Activated gamma-delta T cell treated with anti-CD3 and anti-CD28 coated beads, Interleukin-2, amount 50 U/mL, for 16 hours (primary cell): Measurements from ENCODE around the gene CAPNS2.

ENCODE experiments used
- DNase-seq: peaks from one replicate; pipeline ENCODE4 v3.0.0-alpha.2; 2020; ENCODE audit warnings: low read depth

CAPNS2 gene

DNA sequence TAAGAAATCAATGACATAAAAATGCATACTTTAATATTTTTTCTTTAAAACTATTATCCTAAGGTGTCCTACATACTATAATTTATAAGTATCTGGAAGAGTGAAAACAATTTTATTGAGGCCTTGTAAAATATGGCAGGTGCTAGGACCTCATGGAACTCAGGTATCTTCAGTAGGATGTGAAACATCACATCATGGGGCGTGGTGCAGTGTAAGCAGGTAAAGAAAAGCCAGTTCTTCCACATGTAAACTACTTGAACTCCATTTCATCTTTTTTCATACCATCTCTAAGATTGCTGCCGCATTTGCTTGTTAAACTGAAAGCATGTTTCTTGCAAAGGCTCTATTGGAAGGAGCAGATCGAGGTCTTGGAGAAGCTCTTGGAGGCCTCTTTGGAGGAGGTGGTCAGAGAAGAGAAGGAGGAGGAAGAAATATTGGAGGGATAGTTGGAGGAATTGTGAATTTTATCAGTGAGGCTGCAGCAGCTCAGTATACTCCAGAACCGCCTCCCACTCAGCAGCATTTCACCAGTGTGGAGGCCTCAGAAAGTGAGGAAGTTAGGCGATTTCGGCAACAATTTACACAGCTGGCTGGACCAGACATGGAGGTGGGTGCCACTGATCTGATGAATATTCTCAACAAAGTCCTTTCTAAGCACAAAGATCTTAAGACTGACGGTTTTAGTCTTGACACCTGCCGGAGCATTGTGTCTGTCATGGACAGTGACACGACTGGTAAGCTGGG lies at the start of gene CAPNS2:
Gene CAPNS2, plus strand, starts transcription at position 253 of the 744 bp plus-strand sequence. Its CDS starts 73 bp downstream, at position 326.
- no peak for DNase-seq

- no peak for DNase-seq
Measured at GRCh38 chr16:55521792-55522191, 44.7 kb upstream of the CAPNS2 start.

GRCh38 chr16:55526441-55526840 lies 40.0 kb upstream of the CAPNS2 start:
- no peak for DNase-seq

DNA sequence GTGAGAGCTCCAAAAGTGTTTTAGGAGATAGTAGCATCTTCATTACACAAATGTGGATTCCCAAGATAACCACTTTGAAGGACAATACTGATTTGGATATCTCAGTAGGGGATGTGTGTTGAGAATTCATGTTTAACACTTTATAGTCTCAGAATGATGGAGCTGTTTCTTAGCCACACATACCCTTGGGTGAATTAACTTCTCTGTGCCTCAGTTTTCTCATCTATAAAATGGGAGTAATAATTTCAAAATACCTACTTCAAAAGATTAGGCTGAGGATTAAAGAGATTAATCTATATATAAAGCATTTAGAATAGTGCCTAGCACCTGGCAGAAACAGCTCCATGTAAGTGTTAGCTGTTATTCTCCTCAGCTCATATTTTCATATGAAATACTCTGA lies 38.6 kb upstream of the CAPNS2 start:
- no peak for DNase-seq

GRCh38 chr16:55529018-55529417 lies 37.5 kb upstream of the CAPNS2 start:
- DNase-seq, result no peak

- no peak for DNase-seq
Measured at GRCh38 chr16:55530316-55530856, 36.1 kb upstream of the CAPNS2 start.

DNA sequence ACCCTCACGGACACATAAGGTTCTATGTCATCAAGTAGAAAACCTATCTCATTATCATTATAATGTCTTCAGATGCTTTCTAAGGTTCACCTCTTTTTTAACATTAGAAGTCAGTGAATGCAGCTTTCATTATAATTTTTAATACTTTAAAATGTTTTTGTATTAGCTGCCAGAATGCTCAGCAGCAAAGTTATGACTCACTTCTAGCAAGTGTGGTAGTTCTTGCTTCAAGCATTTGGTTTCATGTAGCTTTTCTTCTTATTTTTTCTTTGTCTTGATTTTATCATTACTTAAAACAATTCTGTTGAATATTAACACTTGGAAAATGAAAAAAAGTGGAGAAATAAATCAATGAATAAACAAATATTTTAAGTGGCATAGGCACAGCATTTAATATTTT lies 34.3 kb upstream of the CAPNS2 start:
- DNase-seq, result no peak

DNA sequence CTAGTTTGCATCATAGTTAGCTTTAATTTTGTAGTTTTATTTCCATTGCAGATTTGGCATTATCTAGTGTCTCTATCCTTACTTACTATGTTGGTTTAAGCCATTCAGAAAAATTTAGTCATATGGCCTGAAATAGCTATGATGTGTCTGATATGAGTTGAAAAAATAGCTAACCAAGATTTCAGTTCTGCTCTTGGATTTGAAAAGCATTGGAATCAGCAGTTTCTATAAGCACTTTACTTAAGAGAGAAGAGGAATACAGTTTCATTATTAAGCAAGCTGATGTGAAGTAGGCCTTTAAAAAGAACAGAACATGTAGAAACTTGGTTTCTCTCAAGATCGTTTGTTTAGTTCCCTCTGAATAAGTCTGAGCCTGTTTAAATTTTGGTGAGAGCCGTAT lies 31.7 kb upstream of the CAPNS2 start:
- DNase-seq, result no peak

GRCh38 chr16:55539049-55539448 lies 27.4 kb upstream of the CAPNS2 start:
- no peak for DNase-seq

DNA sequence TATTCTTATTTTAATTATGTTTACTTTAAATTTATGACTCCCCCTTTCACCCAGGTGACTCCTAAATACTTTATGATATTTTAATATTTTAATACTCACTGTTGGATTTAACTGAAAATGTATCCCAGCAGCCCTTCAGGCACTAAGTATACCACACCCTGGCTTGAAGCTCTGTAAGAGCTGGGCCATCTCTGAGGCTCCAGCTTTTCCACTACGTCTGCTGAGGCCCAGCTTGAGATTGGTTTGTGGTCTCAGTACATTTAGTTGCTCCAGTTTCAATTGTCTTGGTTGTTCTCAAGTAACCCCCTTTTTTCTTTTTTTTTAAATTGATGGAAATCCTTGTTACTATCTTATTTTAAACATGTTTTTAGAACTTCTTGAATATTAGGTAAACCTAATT lies 27.0 kb upstream of the CAPNS2 start:
- no peak for DNase-seq

DNA sequence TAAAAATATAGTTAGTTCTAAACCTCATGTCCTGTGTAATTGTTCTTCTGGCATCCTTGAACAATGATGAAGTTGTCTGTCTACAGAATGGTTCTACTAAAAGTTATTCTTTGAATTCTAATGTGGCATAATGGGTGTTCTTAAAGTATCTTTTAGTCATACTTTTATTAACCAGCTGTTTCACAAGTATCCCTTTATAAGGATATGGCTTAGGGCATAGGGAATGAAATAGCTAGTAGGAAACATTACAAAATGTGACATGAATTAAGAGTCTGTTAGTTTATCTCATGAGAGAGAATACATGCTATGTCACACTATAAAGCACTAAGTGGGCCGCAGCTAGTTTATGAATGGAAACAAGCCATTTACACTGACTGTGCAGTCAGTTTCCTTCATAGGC lies 26.3 kb upstream of the CAPNS2 start:
- DNase-seq, result no peak

DNA sequence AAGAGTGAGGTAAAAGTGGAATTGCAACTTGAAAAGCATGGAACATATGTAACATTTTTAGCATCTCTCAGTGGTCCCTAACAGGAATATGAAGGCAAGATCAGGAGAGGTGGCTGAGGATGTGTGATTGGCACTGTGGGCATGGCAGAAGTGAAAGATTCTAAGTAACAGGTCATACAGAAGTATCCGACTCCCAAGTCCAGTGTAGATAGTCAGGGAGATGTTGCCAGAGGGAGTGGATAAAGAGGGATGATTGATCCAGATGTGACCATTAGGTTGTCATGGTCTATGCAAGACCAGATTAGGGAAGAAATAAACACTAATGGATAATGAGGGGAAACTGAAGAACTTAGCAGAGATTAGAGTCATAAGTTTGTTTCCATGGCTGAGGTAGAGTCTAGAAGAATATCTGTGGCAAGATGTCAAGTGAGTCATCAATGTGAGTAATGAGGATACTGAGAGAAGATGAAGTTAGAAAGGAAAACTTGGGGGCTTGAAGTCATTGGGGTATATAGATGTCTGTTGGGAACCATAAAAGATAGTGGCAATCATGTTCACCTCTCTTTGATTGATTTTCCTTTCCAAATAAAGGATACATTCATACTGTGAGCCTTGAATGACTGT lies 23.9 kb upstream of the CAPNS2 start:
- no peak for DNase-seq

DNA sequence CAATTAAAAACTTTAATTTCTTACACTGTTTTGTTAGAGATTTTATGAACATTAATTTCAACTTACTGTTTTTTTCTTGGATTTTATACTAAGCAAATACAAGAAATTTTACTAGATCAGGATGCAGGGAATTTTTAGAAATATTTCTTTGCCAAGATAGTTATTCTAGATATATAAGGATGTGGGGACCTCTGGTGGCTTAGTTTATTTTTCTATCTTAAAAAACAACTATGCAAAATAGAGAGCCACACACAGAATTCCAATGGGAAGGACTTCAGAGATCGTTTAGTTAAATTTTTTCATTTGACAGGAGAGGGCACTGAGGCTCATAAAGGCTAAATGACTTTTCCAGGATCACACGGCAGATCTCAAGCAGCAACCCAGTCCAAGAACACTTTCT lies 23.0 kb upstream of the CAPNS2 start:
- DNase-seq, result no peak

DNA sequence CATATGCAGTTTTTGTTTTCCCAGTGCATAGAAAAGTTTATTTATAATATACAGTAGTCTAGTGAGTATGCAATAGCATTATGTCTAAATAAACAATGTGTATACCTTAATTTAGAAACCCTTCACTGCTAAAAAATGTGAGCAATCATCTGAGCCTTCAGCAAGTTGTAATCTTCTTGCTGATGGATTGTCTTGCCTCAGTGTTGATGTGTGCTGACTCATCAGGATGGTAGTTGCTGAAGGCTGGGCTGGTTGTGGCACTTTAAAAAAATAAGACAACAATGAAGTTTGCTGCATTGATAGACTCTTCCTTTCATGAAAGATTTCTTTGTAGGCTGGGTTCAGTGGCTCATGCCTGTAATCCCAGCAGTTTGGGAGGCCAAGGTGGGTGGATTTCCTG lies 13.9 kb upstream of the CAPNS2 start:
- DNase-seq, result no peak

DNA sequence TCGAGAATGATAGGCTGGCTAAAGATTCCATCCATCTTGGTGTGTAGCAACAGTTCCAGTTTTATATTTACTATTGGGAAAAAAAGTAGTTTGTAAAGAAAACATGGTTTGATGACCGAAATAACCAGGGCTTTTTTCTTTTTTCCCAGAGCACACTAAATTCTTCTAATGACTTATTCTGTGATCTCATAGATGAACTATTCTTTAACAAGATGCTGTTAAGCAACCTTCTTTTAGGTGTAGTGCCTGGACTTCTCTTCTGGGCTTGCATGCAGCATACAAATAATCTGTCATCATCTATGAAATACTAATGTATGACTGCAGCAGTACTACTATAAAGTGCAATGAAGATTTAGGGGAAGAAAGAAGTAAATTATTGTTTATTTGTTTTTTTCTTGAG lies 11.0 kb upstream of the CAPNS2 start:
- no peak for DNase-seq

DNA sequence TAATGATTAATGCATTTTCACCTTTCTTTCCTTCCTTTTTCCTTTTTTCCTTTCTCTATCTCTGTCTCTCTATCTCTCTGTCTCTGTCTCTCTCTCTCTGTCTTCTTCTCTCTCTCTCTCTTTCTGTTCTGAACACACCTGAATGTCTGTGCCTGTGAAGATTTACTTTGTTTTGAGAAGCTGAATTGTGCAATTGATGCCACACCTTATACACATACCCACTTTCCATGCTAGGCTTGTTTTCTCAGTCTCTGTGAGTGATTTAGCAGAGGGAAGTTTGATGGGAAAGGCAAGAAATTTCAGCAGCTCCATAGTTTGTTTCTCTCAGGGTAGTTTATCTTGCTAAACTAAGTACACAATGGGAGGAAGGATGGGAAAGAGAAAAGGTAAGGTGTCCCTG lies 9.3 kb upstream of the CAPNS2 start:
- no peak for DNase-seq

- DNase-seq, result no peak
Measured at GRCh38 chr16:55559233-55559632, 7.3 kb upstream of the CAPNS2 start.

DNA sequence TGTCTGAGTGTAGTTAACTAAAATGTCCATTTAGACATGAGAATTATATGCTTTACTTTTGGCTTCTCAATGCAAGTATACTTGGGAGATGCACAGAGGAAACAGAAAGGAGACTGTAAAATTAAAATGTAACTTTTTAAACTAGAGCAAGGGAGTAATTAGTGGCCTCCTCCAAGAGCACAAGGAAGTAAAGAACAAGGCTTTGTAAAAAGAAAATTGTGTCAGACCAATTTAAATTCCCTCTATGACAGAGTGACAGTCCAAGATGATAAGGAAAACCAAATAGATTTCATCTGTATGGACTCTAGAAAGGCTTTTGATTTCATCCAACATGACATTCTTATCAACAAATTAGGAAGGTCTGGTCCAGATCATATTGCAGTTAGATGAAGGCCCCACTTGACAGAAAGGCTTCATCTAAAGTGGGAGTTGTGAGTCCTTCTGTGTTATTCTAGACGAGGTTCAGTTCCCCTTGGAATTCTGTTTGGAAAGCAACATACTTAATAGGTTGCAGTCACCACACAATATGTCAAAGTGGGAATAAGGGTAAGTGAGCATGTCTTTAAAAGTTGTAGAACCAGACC lies 6.5 kb upstream of the CAPNS2 start:
- no peak for DNase-seq

GRCh38 chr16:55561319-55561848 lies 5.1 kb upstream of the CAPNS2 start:
- DNase-seq, result no peak

DNA sequence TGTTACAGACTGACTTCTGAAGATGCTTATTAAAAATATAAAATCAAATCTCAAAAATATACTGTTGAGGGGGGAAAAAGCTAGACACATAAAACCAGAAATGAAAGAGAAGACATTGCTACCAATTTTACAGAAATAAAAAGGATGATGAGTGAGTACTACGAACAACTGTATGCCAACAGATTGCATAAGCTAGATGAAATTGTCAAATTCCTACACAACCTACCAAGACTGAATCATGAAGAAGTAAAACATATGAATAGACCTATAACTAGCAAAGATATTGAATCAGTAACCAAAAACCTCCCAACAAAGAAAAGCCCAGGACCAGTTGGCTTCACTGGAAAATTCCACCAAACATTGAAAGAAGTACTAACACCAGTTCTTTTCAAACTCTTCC lies 3.5 kb upstream of the CAPNS2 start:
- no peak for DNase-seq

DNA sequence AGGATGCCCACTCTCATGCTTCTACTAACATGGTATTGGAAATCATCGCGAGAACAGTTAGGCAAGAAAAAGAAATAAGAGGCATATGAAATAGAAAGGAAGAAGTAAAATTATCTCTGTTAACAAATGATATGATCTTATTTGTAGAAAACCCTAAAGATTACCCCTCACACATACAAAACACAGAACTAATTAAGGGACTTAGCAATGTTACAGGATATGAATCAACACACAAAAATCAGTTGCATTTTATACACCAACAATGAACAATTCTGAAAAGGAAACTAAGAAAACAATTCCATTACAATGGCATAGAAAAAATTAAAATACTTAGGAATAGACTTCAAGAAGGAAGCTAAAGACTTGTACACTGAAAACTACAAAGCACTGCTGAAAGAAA lies 2.7 kb upstream of the CAPNS2 start:
- no peak for DNase-seq

DNA sequence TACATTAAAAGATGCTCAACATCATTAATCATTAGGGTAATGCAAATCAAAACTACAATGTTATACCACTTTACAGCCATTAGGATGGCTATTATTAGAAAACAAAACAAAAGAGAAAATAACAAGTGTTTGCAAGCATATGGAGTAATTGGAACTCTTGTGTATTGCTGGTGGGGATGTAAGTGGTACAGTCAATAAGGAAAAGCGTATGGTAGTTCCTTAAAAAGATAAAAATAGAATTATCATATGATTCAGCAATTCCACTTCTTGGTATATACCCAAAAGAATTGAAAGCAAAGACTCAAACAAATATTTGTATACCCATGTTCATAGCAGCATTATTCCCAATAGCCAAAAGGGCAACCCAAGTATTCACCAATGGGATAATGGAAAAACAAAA lies 1.4 kb upstream of the CAPNS2 start:
- DNase-seq, result no peak

GRCh38 chr16:55567382-55567781 lies 898 bp downstream of the CAPNS2 start:
- DNase-seq, result no peak
